NCI-H1436 (cell line): Measurements from ENCODE around the gene CD163L1.
"Not testable (repeated sequence)": the region's sequence is repeated elsewhere in the genome, so short reads cannot be mapped to it uniquely, and the experiment has no call there.

Experiments used
- DNase-seq: peaks from one replicate; lab custom pipeline; 2025; lab: John Stamatoyannopoulos, UW

Gene CD163L1

GRCh38 chr12:7404275-7404674 lies 39.7 kb downstream of the CD163L1 start:
- no peak for DNase-seq

- DNase-seq: no peak
Observed at GRCh38 chr12:7403466-7403865, 40.5 kb downstream of the CD163L1 start.

GRCh38 chr12:7399089-7399488 lies 44.9 kb downstream of the CD163L1 start:
- no peak for DNase-seq

- DNase-seq: no peak
Observed at GRCh38 chr12:7396418-7396817, 47.5 kb downstream of the CD163L1 start.

GRCh38 chr12:7395950-7396349 lies 48.0 kb downstream of the CD163L1 start:
- DNase-seq: no peak

- DNase-seq: no peak
Observed at GRCh38 chr12:7387289-7387688, 56.7 kb downstream of the CD163L1 start.

- DNase-seq: no peak
Observed at GRCh38 chr12:7383157-7383556, 60.8 kb downstream of the CD163L1 start.

- DNase-seq: no peak
Observed at GRCh38 chr12:7376196-7376595, 67.8 kb downstream of the CD163L1 start.

GRCh38 chr12:7375145-7375543 lies 68.8 kb downstream of the CD163L1 start:
- no peak for DNase-seq

GRCh38 chr12:7374423-7375144 lies 69.4 kb downstream of the CD163L1 start:
- no peak for DNase-seq

- no peak for DNase-seq
Observed at GRCh38 chr12:7373226-7373625, 70.7 kb downstream of the CD163L1 start.

- DNase-seq: no peak
Observed at GRCh38 chr12:7369274-7369729, 74.7 kb downstream of the CD163L1 start.

GRCh38 chr12:7362734-7363133 lies 81.2 kb downstream of the CD163L1 start:
- DNase-seq: no peak

GRCh38 chr12:7361265-7361664 lies 82.7 kb downstream of the CD163L1 start:
- no peak for DNase-seq

GRCh38 chr12:7354529-7354928 lies 89.4 kb downstream of the CD163L1 start:
- no peak for DNase-seq

GRCh38 chr12:7352661-7353060 lies 91.3 kb downstream of the CD163L1 start:
- no peak for DNase-seq

GRCh38 chr12:7351177-7351576 lies 92.8 kb downstream of the CD163L1 start:
- DNase-seq: no peak

GRCh38 chr12:7349418-7349817 lies 94.5 kb downstream of the CD163L1 start:
- DNase-seq: no peak

- no peak for DNase-seq
Observed at GRCh38 chr12:7346551-7347225, 97.3 kb downstream of the CD163L1 start.

- DNase-seq: no peak
Observed at GRCh38 chr12:7344833-7345606, 98.9 kb downstream of the CD163L1 start.

- DNase-seq: no peak
Observed at GRCh38 chr12:7339675-7340074, 104.3 kb downstream of the CD163L1 start.

- not testable (repeated sequence) for DNase-seq
Observed at GRCh38 chr12:7337790-7338189, 106.2 kb downstream of the CD163L1 start.

- DNase-seq: no peak
Observed at GRCh38 chr12:7327918-7328317, 116.0 kb downstream of the CD163L1 start.
